Measurements from ENCODE around the gene LTO1. TPM values are rescaled to one million over a fixed set of nuclear protein-coding genes. Genes with fewer than 3 reads are reported as not detected.

Gene LTO1
- polyA plus RNA-seq, 4 donors, result 15.6 to 42.1 (median 21.4) TPM

GRCh38 chr11:69660001-69660500, 15.1 kb downstream of the LTO1 start:
- no peak for DNase-seq (ENCODE audit: low read depth in 4 of 4, low spot score in 3 of 4)

DNA sequence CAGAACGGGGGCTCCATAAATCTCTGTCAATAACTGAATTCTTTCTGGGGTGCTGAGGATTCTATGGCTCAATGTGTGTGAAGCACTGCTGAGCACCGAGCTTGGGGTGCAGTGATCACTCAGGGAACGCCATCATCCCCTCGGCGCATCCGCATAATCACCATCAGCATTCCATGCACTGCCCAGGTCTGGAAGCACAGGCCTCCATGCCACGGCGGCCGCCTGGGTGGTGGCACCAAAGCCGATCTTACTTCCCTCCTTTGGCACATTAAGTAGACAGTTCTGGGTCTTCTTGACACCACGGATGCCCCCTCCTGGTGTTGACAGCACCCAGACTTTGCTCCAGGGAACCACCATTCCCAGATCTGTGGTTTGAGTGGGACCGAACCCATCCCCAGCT, 15.6 kb downstream of the LTO1 start:
- no peak for DNase-seq (ENCODE audit: low read depth in 4 of 4, low spot score in 3 of 4)

DNA sequence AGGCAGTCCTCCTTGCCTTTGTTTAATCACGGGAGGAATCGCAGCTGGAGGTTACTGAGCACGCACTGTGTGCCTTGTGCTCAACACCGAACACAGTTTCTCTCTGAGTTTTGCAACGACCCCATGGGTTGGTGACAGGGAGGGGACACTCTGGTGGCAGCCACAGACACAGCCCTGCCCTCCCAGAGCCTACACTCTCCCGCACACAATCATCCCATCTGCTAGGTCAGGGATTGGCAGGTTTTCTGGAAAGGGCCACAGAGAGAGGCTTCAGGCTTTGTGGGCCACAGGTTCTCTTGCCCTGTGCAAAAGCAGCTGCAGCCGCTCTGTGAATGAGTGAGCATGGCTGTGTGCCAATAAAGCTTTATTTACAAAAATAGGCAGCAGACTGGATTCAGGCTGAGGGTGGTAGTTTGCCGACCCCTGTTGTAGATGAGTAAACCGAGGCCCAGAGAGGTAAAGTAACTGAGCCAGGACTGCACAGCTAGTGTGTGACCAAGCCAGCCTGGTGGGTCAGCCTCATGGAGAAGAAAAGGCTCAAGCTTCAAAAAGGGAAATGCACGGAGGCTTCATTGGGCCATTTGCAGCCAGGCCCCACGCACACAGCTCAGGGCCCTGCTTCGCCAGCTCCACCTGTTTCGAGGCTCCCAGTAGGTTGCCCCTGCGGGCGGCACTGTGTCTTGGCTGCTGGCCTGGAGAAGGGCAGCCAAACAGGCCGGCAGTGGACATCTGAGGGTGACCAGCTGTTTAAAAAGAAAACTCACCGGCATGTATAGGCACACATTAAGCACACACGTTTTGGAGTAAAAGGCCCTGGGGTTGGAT, 16.3 kb downstream of the LTO1 start:
- DNase-seq (ENCODE audit: low read depth in 4 of 4, low spot score in 3 of 4), result no peak

DNA sequence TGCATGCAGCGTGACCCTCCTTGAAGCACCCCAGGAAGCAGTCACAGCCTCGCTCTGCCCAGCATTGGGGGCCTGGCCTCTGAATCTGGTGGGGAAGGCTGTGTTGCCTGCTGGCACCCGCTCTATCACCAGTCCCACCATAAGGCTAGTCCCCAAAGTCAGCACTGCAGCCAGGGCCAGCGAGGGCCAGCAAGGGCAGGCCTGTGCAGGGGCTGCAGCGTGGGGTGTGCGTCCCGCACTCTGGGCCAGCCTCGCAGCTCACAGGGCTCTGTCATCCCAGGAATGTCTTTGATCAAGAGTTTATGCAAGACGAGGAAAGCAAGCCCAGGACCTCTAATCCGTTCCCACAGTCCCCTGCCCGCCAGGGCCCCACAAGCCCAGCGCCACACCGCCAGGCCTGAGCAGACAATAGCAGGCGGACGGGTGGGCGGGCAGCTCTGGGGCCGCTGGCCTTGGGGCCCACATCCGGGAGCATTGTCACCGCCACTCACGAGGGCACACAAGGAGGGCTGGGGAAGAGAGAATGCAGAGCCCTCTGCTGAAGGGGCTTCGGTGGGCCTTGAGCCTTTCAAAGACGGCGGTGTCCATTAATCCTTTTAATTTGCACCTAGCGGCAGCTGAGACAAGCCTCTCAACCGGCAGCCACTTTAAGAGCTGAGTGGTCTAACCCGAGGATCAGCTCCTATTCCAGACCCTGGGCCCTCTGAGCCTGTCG, 17.1 kb downstream of the LTO1 start:
- no peak for DNase-seq (ENCODE audit: low read depth in 4 of 4, low spot score in 3 of 4)

- DNase-seq (ENCODE audit: low read depth in 4 of 4, low spot score in 3 of 4), result no peak
These were observed 17.7 kb downstream of the LTO1 start for GRCh38 chr11:69657456-69657910.

DNA sequence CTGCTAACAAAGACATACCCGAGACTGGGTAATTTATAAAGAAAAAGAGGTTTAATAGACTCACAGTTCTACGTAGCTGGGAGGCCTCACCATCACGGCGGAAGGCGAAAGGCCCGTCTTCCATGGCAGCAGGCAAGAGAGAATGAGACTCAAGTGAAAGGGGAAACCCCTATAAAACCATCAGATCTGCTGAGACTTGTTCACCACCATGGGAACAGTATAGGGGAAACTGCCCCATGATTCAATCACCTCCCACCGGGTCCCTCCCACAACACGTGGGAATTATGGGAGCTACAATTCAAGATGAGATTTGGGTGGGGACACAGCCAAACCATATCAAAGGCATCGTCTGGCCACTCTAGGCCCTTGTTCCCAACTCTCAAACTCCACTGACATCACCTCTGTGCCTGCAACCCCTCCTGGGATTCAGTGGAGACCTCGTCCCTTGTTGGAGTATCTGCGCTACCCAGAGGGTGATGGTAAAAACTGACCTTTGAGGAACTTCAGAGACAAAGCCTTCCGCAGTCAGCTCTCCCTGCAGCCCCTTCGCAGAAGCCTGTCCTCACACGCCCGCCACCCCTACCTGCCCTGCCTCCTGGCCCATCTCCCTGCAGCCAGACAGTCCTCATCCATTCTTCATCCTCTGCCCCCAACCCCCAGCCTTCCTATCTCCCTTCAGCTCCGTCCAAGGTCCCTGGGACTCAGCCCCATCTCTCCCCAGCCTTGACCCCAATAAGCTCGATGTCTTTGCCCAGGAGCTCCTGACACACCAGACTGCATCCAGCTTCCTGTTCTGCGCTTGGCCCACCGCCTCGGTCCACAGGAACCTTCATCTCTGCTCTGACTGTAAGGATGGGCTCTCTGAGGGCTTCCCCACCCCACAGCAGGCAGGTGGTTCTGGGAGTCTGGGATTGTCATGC, 18.4 kb downstream of the LTO1 start:
- no peak for DNase-seq (ENCODE audit: low read depth in 4 of 4, low spot score in 3 of 4)

DNA sequence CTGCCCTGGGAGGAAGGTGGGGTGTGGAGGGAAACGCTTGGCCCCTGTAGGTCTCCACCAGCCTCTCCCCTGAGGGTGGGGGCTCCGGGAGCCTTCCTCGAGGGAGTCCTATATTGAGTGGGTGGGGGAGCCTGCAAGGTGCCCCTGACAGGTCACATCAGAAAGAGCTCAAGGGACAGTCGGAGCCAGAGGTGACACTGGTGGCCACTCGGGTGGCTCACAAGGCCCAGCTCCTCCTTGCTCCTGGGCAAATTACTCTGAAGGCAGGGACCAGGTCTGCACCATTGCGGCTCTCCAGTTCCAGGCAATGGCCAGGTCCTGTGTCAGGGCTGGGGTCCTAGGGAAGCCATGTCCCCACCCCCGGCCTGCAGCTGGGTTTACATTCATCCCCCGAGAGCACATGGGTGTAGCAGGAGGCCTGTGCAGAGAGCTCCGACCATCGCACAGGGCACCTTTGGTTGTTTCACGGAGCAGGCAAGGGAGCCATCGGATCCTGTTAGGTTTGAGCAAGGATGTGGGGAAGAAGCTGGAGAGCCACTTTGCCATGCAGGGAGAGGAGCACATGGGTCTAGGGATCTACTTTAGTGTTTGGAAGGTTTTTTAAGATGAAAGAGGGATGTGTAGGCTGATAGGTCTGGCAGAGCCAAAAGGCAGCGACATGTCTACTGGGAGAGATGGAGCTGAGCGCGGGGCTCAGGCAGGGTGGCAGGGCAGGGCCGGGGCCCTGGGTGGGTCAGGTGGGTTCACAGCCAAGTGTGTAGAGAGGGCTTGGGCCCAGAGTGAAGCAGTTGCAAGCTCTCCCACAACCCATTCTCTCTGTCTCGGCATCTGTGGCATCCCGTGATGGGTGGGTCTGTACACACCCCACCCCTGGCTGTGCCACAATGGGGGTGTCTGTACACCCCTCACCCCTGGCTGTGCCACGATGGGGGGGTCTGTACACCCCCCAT, 19.4 kb downstream of the LTO1 start:
- DNase-seq (ENCODE audit: low read depth in 4 of 4, low spot score in 3 of 4), result no peak

DNA sequence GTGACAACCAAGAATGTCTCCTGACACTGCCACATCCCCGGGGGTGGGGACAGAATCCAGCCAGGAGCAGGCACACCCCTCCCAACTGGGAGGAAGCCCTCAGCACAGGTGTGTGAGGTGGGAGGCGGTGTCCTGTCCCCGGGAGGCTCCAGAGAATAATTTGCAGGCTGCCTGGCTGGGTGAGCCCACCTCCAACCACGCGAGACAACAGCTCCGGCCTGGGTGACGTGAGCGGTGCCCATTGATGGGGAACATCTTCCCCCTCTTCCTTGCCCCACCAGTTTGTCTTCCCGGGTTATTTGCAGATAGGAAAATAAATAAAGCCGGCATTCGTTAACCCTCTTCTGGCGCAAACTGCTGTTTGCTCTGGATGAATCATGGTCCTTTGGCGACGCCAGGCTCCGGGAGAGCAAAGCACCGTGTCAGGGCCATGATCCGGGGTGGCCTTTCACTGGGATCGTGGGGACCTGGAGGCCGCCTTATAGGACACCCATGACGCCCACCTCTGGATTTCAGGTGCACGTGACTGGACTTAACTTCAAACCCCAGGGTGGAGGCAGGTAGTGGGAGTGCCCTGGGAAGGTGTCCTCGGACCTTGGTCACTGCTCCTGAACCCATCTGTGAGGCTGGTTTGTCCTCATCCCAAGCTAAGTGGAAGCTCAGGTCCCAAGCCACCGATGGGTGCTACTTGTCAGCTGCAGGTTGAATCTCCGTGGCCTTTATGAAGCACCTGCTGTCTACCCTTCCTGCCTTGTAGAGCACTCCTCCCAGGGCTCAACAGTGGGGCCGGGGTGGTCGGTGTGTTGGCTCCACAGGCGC, 20.3 kb downstream of the LTO1 start:
- no peak for DNase-seq (ENCODE audit: low read depth in 4 of 4, low spot score in 3 of 4)

DNA sequence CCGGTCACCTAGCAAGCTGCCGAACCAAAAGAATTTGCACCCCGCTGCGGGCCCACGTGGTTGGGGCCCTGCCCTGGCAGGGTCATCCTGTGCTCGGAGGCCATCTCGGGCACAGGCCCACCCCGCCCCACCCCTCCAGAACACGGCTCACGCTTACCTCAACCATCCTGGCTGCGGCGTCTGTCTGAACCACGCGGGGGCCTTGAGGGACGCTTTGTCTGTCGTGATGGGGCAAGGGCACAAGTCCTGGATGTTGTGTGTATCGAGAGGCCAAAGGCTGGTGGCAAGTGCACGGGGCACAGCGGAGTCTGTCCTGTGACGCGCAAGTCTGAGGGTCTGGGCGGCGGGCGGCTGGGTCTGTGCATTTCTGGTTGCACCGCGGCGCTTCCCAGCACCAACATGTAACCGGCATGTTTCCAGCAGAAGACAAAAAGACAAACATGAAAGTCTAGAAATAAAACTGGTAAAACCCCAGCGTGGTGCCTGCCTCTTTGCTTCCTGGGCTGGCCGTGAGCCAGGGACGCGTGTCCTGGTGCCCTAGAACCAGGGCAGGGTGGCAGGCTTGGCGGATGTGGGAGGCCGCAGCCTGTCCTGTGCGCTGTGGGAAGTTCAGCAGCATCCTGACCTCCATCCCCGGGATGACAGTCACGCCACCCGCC, 21.0 kb downstream of the LTO1 start:
- no peak for DNase-seq (ENCODE audit: low read depth in 4 of 4, low spot score in 3 of 4)

- no peak for DNase-seq (ENCODE audit: low read depth in 4 of 4, low spot score in 3 of 4)
These were observed 21.7 kb downstream of the LTO1 start for GRCh38 chr11:69653406-69653960.

DNA sequence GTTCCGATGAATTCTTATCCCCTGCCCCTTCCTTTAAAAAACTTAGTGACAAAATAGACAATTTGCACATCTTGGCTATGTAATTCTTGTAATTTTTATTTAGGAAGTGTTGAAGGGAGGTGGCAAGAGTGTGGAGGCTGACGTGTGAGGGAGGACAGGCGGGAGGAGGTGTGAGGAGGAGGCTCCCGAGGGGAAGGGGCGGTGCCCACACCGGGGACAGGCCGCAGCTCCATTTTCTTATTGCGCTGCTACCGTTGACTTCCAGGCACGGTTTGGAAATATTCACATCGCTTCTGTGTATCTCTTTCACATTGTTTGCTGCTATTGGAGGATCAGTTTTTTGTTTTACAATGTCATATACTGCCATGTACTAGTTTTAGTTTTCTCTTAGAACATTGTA, 22.2 kb downstream of the LTO1 start:
- DNase-seq (ENCODE audit: low read depth in 4 of 4, low spot score in 3 of 4), result no peak

DNA sequence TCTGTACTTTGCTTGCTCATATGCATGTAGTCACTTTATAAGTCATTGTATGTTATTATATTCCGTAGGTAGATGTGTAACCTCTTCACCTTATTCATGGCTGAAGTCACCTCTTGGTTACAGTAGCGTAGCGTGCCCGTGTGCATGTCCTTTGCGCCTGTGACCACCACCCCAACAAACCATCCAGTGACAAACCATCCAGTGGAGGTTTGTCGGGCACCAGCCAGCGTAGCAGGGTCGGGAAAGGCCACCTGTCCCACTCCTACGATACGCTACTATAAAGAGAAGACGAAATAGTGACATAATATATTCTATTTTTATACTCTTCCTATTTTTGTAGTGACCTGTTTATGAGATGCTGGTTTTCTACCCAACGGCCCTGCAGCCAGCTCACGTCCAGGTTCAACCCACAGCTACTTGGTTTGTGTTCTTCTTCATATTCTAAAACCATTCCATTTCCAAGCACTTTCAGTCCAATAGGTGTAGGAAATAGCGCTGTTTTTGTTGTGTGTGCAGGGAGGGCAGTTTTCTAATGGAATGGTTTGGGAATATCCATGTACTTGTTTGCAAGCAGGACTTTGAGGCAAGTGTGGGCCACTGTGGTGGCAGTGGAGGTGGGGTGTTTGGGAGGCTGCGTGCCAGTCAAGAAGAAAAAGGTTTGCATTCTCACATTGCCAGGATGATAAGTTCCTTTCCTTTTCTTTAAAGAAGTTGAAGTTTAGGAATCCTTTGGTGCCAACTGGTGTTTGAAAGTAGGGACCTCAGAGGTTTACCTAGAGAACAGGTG, 23.1 kb downstream of the LTO1 start:
- no peak for DNase-seq (ENCODE audit: low read depth in 4 of 4, low spot score in 3 of 4)

DNA sequence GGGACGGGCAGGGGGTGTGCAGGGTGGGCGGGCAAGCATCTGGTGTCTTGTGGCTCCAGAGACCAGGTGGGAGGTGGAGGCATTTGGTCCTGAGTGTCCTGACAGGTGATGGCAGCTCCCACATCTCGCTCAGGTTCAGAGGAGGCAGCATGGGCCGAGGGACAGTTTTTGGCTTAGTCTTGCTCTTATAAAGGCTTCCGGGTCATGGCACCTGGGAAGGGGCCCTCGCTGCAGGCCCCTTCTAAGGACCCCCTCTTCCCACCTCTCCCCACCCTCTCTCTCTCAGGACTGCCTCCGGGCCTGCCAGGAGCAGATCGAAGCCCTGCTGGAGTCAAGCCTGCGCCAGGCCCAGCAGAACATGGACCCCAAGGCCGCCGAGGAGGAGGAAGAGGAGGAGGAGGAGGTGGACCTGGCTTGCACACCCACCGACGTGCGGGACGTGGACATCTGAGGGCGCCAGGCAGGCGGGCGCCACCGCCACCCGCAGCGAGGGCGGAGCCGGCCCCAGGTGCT, 24.3 kb downstream of the LTO1 start:
- DNase-seq (ENCODE audit: low read depth in 4 of 4, low spot score in 3 of 4), result no peak

DNA sequence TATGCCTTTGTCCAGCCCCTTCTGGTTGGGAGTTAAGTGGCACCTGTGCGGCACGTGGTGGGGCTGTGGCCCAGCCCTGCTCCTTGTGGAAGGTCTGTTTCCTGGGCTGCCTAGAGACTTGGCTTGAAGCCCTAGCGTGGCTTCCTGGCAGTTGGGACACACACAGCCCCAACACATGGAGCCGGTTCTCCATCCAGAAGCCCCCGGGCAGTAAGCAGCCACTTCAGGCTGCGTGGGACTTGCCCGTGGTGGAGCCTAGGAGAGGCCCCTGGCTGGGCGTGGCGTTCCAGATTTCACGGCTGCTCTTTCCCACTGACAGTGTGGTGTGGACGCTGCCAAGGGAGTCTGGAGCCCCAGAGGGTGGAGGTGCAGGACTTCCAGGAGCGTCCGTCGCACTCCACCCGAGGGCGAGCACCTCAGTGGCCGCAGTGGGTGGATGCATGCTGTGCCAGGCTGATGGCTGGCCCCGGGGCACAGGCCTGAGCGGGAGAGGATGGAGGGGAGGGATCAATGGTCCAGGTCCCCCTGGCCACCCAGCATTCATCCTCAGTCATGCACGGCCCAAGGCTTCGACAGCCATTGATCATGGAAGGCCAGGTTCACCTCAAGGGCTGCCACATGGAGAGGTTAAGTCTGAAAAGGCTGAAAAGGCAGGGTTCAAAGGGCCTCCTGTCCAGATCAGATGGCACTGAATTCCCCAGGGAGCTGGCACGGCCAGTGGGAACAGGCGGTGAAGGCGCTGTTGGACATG, 24.9 kb downstream of the LTO1 start:
- no peak for DNase-seq (ENCODE audit: low read depth in 4 of 4, low spot score in 3 of 4)

DNA sequence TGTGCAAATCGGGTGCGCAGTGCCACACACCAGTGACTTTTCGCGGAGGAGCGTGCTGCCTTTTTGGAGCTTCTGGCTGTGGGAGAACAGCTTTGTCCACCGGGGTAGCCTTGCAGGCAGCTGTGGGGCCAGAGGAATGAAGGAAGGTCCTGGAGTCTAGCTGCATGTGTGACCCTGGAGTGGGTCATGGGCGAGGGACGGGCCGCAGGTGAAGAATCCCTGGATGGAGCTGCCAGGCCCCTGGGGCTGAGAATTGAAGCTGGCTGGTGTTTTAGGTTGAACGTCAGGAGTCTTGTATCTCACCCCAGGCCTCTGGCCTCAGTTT, 25.6 kb downstream of the LTO1 start:
- no peak for DNase-seq (ENCODE audit: low read depth in 4 of 4, low spot score in 3 of 4)

All from left renal pelvis (tissue), 4 donors.